SK-N-SH (cell line): Measurements from ENCODE around the gene UBASH3B.

Experiments used
- EZH2phosphoT487 ChIP-seq: fragments of 200-600 bp; sonication (generic); IDR thresholded peaks from 2 replicates; pipeline ENCODE4 v1.6.1; 2017; ENCODE audit warnings: low read depth, mixed run types, mild to moderate bottlenecking, antibody characterized with exemption, moderate library complexity, borderline replicate concordance
- FOSL2 ChIP-seq: IDR thresholded peaks from 2 replicates; pipeline ENCODE4 v1.4.0; 2012; ENCODE audit warnings: low read depth, mild to moderate bottlenecking, moderate library complexity, borderline replicate concordance
- POLR2AphosphoS5 ChIP-seq: IDR thresholded peaks from 2 replicates; pipeline ENCODE4 v1.6.1; 2012; ENCODE audit warnings: low read depth, low read length
- RCOR1 ChIP-seq: fragments of 150-350 bp; IDR thresholded peaks from 2 replicates; pipeline ENCODE4 v1.6.1; 2017; ENCODE audit warnings: antibody characterized with exemption, low read length
- YY1 ChIP-seq: IDR thresholded peaks from 2 replicates; pipeline ENCODE4 v1.4.0; 2012; ENCODE audit warnings: low read depth, mild to moderate bottlenecking
- TF ChIP-seq, protein P1 (sequence below): fragments of 200-600 bp; sonication (generic); IDR thresholded peaks from 2 replicates; pipeline ENCODE4 v1.6.1; 2017; ENCODE audit warnings: antibody characterized with exemption, mild to moderate bottlenecking, moderate library complexity
- TF ChIP-seq, protein P2 (sequence below): IDR thresholded peaks from 2 replicates; pipeline ENCODE4; 2012
- TF ChIP-seq, protein P3 (sequence below): IDR thresholded peaks from 2 replicates; pipeline ENCODE4 v1.4.0; 2012; ENCODE audit warnings: low read depth

DNA sequence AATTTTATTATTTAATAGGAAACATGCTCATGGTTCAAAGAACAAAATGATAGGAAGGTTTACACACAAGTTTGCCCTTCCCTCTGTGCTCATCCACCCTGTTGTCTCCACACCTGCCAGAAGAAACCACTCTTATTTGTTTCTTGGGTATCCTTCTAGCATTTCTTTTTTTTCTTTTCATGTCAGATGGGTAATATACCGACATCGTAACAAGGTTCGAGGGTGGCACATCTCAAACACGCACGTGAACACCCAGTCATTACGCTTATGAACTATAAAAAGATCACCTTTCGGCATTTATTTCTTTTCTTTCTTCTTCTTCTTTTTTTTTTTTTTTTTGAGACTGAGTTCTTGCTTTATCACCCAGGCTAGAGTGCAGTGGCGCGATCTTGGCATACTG lies 70.5 kb downstream of the UBASH3B start:
- TF ChIP-seq, protein P1, sequence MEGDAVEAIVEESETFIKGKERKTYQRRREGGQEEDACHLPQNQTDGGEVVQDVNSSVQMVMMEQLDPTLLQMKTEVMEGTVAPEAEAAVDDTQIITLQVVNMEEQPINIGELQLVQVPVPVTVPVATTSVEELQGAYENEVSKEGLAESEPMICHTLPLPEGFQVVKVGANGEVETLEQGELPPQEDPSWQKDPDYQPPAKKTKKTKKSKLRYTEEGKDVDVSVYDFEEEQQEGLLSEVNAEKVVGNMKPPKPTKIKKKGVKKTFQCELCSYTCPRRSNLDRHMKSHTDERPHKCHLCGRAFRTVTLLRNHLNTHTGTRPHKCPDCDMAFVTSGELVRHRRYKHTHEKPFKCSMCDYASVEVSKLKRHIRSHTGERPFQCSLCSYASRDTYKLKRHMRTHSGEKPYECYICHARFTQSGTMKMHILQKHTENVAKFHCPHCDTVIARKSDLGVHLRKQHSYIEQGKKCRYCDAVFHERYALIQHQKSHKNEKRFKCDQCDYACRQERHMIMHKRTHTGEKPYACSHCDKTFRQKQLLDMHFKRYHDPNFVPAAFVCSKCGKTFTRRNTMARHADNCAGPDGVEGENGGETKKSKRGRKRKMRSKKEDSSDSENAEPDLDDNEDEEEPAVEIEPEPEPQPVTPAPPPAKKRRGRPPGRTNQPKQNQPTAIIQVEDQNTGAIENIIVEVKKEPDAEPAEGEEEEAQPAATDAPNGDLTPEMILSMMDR: no peak
- TF ChIP-seq RCOR1 (no peak), YY1 (no peak), POLR2AphosphoS5 (no peak), FOSL2 (no peak), EZH2phosphoT487 (no peak)
- TF ChIP-seq, protein P2, sequence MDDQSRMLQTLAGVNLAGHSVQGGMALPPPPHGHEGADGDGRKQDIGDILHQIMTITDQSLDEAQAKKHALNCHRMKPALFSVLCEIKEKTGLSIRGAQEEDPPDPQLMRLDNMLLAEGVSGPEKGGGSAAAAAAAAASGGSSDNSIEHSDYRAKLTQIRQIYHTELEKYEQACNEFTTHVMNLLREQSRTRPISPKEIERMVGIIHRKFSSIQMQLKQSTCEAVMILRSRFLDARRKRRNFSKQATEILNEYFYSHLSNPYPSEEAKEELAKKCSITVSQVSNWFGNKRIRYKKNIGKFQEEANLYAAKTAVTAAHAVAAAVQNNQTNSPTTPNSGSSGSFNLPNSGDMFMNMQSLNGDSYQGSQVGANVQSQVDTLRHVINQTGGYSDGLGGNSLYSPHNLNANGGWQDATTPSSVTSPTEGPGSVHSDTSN: no peak
- TF ChIP-seq, protein P3, sequence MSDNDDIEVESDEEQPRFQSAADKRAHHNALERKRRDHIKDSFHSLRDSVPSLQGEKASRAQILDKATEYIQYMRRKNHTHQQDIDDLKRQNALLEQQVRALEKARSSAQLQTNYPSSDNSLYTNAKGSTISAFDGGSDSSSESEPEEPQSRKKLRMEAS: no peak
